OCI-LY1 (cell line): ENCODE results near the gene BANF2.

Experiments
- CTCF ChIP-seq: fragments of 200-600 bp; sonication (generic), shearing (Covaris generic); IDR thresholded peaks from 2 replicates; pipeline ENCODE4 v1.5.1; 2017; ENCODE audit warnings: mild to moderate bottlenecking, antibody characterized with exemption, low read length, moderate library complexity, mixed read lengths
- EZH2 ChIP-seq: fragments of 200-600 bp; sonication (generic), shearing (Covaris generic); IDR thresholded peaks from 2 replicates; pipeline ENCODE4 v1.8.0; 2017; ENCODE audit warnings: borderline replicate concordance, mixed run types, mild to moderate bottlenecking, antibody characterized with exemption, low read length, moderate library complexity, mixed read lengths

- TF ChIP-seq CTCF (no peak), EZH2 (no peak)
Measured at GRCh38 chr20:17712708-17713107, 12.9 kb downstream of the BANF2 start.
